Stimulated activated CD8-positive, alpha-beta memory T cell treated with anti-CD3 and anti-CD28 coated beads, Interleukin-15, amount 100 ng/mL, for 1 hour (primary cell): Measurements from ENCODE around the gene AREG.

Experiments
- DNase-seq: peaks from one replicate; pipeline ENCODE4 v3.0.0-alpha.2; 2020; ENCODE audit warnings: low read depth

Gene AREG

GRCh38 chr4:74463123-74463522 lies 18.2 kb downstream of the AREG start:
- no peak for DNase-seq

GRCh38 chr4:74464291-74464690 lies 19.4 kb downstream of the AREG start:
- DNase-seq: no peak

GRCh38 chr4:74466242-74466641 lies 21.3 kb downstream of the AREG start:
- DNase-seq: no peak

GRCh38 chr4:74471264-74471663 lies 26.3 kb downstream of the AREG start:
- no peak for DNase-seq

GRCh38 chr4:74473155-74473811 lies 28.3 kb downstream of the AREG start:
- DNase-seq: no peak

GRCh38 chr4:74474345-74475090 lies 29.6 kb downstream of the AREG start:
- DNase-seq: no peak

GRCh38 chr4:74475091-74475800 lies 30.3 kb downstream of the AREG start:
- no peak for DNase-seq

- DNase-seq: no peak
Observed at GRCh38 chr4:74475946-74476345, 31.0 kb downstream of the AREG start.

- DNase-seq: no peak
Observed at GRCh38 chr4:74479009-74479408, 34.1 kb downstream of the AREG start.

- no peak for DNase-seq
Observed at GRCh38 chr4:74480267-74480666, 35.3 kb downstream of the AREG start.

GRCh38 chr4:74481891-74482609 lies 37.1 kb downstream of the AREG start:
- no peak for DNase-seq

- DNase-seq: no peak
Observed at GRCh38 chr4:74483226-74483911, 38.4 kb downstream of the AREG start.

- DNase-seq: no peak
Observed at GRCh38 chr4:74486905-74487304, 42.0 kb downstream of the AREG start.

GRCh38 chr4:74487771-74488170 lies 42.8 kb downstream of the AREG start:
- no peak for DNase-seq

GRCh38 chr4:74490736-74491135 lies 45.8 kb downstream of the AREG start:
- no peak for DNase-seq

GRCh38 chr4:74499986-74500781 lies 55.2 kb downstream of the AREG start:
- no peak for DNase-seq

GRCh38 chr4:74501579-74501978 lies 56.6 kb downstream of the AREG start:
- no peak for DNase-seq

- DNase-seq: no peak
Observed at GRCh38 chr4:74503580-74503979, 58.6 kb downstream of the AREG start.

- DNase-seq: no peak
Observed at GRCh38 chr4:74504212-74504611, 59.3 kb downstream of the AREG start.
